Psoas muscle (tissue), 8 donors: Measurements from ENCODE around the gene SGPP1. TPM values are rescaled to one million over a fixed set of nuclear protein-coding genes. Genes with fewer than 3 reads are reported as not detected.

Experiments
- ATAC-seq, 4 donors: fragments of 200-7000 bp; cut with Tn5 transposase; one replicate each; pipeline ENCODE4 v1.9.1; 2020; ENCODE audit warnings: moderate library complexity in 3 of 4, mild to moderate bottlenecking in 2 of 4
- DNase-seq, 2 donors: peaks; one replicate each; pipeline ENCODE4 v3.0.0-alpha.2; 2020
- H3K27ac ChIP-seq: fragments of 200-600 bp; one replicate; pipeline ENCODE4 v1.8.0; 2022
- H3K27me3 ChIP-seq, 3 donors: fragments of 200-600 bp in 1 of 3; one replicate each; pipeline versions ENCODE4 v1.6.1 to v1.8.0; 2013 to 2022; ENCODE audit warnings: low read length in 2 of 3, mild to moderate bottlenecking in 2 of 3, moderate library complexity in 1 of 3; ENCODE audit not compliant: insufficient read depth in 3 of 3
- H3K36me3 ChIP-seq, 2 donors: fragments of 200-600 bp in 1 of 2; one replicate each; pipeline versions ENCODE4 v1.6.1 to v1.8.0; 2013 to 2022; ENCODE audit warnings: low read depth in 1 of 2, mild to moderate bottlenecking in 1 of 2, moderate library complexity in 1 of 2; ENCODE audit not compliant: insufficient read depth in 1 of 2
- H3K4me1 ChIP-seq: fragments of 200-600 bp; one replicate; pipeline ENCODE4 v1.8.0; 2022
- H3K4me3 ChIP-seq: fragments of 200-600 bp; one replicate; pipeline ENCODE4 v1.8.0; 2022; ENCODE audit warnings: mild to moderate bottlenecking
- H3K9me3 ChIP-seq: fragments of 200-600 bp; one replicate; pipeline ENCODE4 v1.8.0; 2022
- CTCF ChIP-seq: fragments of 200-600 bp; IDR thresholded peaks from one replicate; pipeline ENCODE4 v1.8.0; 2022; ENCODE audit warnings: antibody characterized with exemption
- WGBS, 3 donors: extraction: QIAGEN DNeasy Blood & Tissue Kit; methylation state at CpG; one replicate each; pipeline versions ENCODE4 v1.1.6 to v1.1.7; 2013; 5-methylcytosine and 5-hydroxymethylcytosine counted together
- intact Hi-C, 2 donors: fragments of 100-400 bp; cut with DNase I; formaldehyde crosslinking; loops; one replicate each; pipeline versions ENCODE4 v1.11.0 to v1.14.2; 2022
- polyA plus RNA-seq, 3 donors: library from polyadenylated mRNA; stranded (reverse); fragments of 200-250 nt; gene quantifications; one replicate each; pipeline ENCODE4 v1.2.3, GENCODE V29; 2013
- total RNA-seq, 4 donors: library from RNA; stranded (reverse); fragmentation: NEBNext Ultra II Directional in 2 of 4; extraction: Animal tissue kit (Norgen Biotek cat#: 25700) in 2 of 4; gene quantifications; one replicate each; pipeline versions ENCODE4 v1.2.1 to v1.2.4, GENCODE V29; 2021 to 2023
- donor health status: healthy with polysubstance abuse.
- donor health status: DM: no; HTN: no; CAD: no; lungs with moderate emphysema.
- donor health status: Bipolar disorder and iron deficiency.
- donor health status: healthy.
- donor health status: DM: yes; HTN: yes; CAD: no.
- donor health status: DM: no; HTN: no; CAD: no.
- donor health status: DM: no; HTN: no; CAD: no.
- donor health status: DM: yes; HTN: yes; CAD: no.

Gene SGPP1
- total and polyA plus RNA-seq, 7 donors, result 3.1 to 7.6 (median 4.7) TPM

GRCh38 chr14:63676615-63677014 lies 51.2 kb downstream of the SGPP1 start:
- intact Hi-C loops, result no loop called here
- DNase-seq, result no peak
- WGBS, 3 donors, result 97 to 100% (median 99%) methylated on average over 3 of the region's 3 CpGs
- no peak for TF ChIP-seq CTCF
- Histone ChIP-seq H3K9me3 (no peaks in the 10 kb centered on the region), H3K4me1 (no peaks in the 10 kb centered on the region), H3K27me3 (no peaks in the 10 kb centered on the region), H3K27ac (no peak overlapping the region), H3K4me3 (no peak overlapping the region), H3K36me3 (peaks cover 0 to 14% of the 10 kb centered on the region in 2 donors)
- no peak for ATAC-seq

GRCh38 chr14:63673886-63674497 lies 53.9 kb downstream of the SGPP1 start:
- Histone ChIP-seq H3K9me3 (no peaks in the 10 kb centered on the region), H3K4me1 (no peaks in the 10 kb centered on the region), H3K27me3 (no peaks in the 10 kb centered on the region), H3K4me3 (no peak overlapping the region), H3K27ac (no peak overlapping the region), H3K36me3 (peaks cover 0 to 14% of the 10 kb centered on the region in 2 donors)
- ATAC-seq (peak in 1 of 4 donors; percentile 30), DNase-seq (no peak)
- WGBS, 3 donors, result 63 to 67% (median 66%) methylated on average over 7 of the region's 7 CpGs
- no peak for TF ChIP-seq CTCF
- intact Hi-C loops, result no loop called here

- Histone ChIP-seq H3K27me3 (no peaks in the 10 kb centered on the region), H3K27ac (no peak overlapping the region), H3K4me1 (no peaks in the 10 kb centered on the region), H3K4me3 (no peak overlapping the region), H3K9me3 (no peaks in the 10 kb centered on the region), H3K36me3 (peaks cover 0 to 14% of the 10 kb centered on the region in 2 donors)
- intact Hi-C loops, result no loop called here
- ATAC-seq (no peak), DNase-seq (no peak)
- 85 to 88% (median 87%) methylated on average over 5 of the region's 5 CpGs for WGBS, 3 donors
- TF ChIP-seq CTCF, result no peak
These were observed 54.6 kb downstream of the SGPP1 start for GRCh38 chr14:63673255-63673654.

- Histone ChIP-seq H3K27me3 (no peaks in the 10 kb centered on the region), H3K36me3 (peaks cover 0 to 14% of the 10 kb centered on the region in 2 donors), H3K4me3 (no peak overlapping the region), H3K27ac (no peak overlapping the region), H3K9me3 (no peaks in the 10 kb centered on the region), H3K4me1 (no peaks in the 10 kb centered on the region)
- ATAC-seq (no peak), DNase-seq (no peak)
- no peak for TF ChIP-seq CTCF
- WGBS, 3 donors, result 58 to 65% (median 61%) methylated on average over 7 of the region's 7 CpGs
- intact Hi-C loops, result no loop called here
These were observed 55.3 kb downstream of the SGPP1 start for GRCh38 chr14:63672417-63673180.
